HEK293 (cell line): ENCODE results near the gene BCAS3.

ENCODE experiments used
- IKZF3 ChIP-seq: fragments of 450-650 bp; IDR thresholded peaks from 2 replicates; pipeline ENCODE4 v1.5.0; 2018; ENCODE audit warnings: missing biosample characterization, mild to moderate bottlenecking, missing genetic modification characterization, moderate library complexity
- REPIN1 ChIP-seq: fragments of 450-650 bp; formaldehyde crosslinking; IDR thresholded peaks from 2 replicates; pipeline ENCODE4 v1.5.1; 2017; ENCODE audit warnings: missing biosample characterization, missing genetic modification characterization, low read depth
- TCF7L2 ChIP-seq: IDR thresholded peaks from 2 replicates; pipeline ENCODE4 v1.6.1; 2011; ENCODE audit warnings: low read depth, mild to moderate bottlenecking, inconsistent platforms, low read length, moderate library complexity, borderline replicate concordance
- ZNF174 ChIP-seq: fragments of 450-650 bp; formaldehyde crosslinking; IDR thresholded peaks from 2 replicates; pipeline ENCODE4 v1.5.0; 2017; ENCODE audit warnings: missing biosample characterization, mild to moderate bottlenecking, missing genetic modification characterization
- ZNF2 ChIP-seq: fragments of 450-650 bp; formaldehyde crosslinking; IDR thresholded peaks from 2 replicates; pipeline ENCODE4 v1.5.1; 2016; ENCODE audit warnings: missing biosample characterization, missing genetic modification characterization
- ZNF239 ChIP-seq: fragments of 450-650 bp; formaldehyde crosslinking; IDR thresholded peaks from 2 replicates; pipeline ENCODE4 v1.5.1; 2016; ENCODE audit warnings: missing biosample characterization, missing genetic modification characterization
- ZNF311 ChIP-seq: fragments of 450-650 bp; formaldehyde crosslinking; IDR thresholded peaks from 2 replicates; pipeline ENCODE4 v1.5.1; 2017; ENCODE audit warnings: missing biosample characterization, missing genetic modification characterization, borderline replicate concordance
- ZNF623 ChIP-seq: fragments of 450-650 bp; formaldehyde crosslinking; IDR thresholded peaks from 2 replicates; pipeline ENCODE4 v1.5.1; 2016; ENCODE audit warnings: missing biosample characterization, missing genetic modification characterization
- TF ChIP-seq, protein P1 (sequence below): fragments of 450-650 bp; formaldehyde crosslinking; IDR thresholded peaks from 2 replicates; pipeline ENCODE4 v1.5.1; 2016; ENCODE audit warnings: missing biosample characterization, missing genetic modification characterization
- TF ChIP-seq, protein P2 (sequence below): fragments of 450-650 bp; formaldehyde crosslinking; IDR thresholded peaks from 2 replicates; pipeline ENCODE4 v1.5.1; 2016; ENCODE audit warnings: missing biosample characterization, missing genetic modification characterization
- TF ChIP-seq, protein P3 (sequence below): fragments of 450-650 bp; formaldehyde crosslinking; conservative IDR thresholded peaks from 2 replicates; pipeline ENCODE4 v1.5.1; 2016; ENCODE audit warnings: low read depth, missing biosample characterization, missing genetic modification characterization
- TF ChIP-seq, protein P4 (sequence below): fragments of 450-650 bp; formaldehyde crosslinking; IDR thresholded peaks from 2 replicates; pipeline ENCODE4; 2016; ENCODE audit warnings: missing biosample characterization, missing genetic modification characterization
- TF ChIP-seq, protein P5 (sequence below): fragments of 450-650 bp; formaldehyde crosslinking; IDR thresholded peaks from 2 replicates; pipeline ENCODE4 v1.5.1; 2016; ENCODE audit warnings: missing biosample characterization, missing genetic modification characterization
- TF ChIP-seq, protein P6 (sequence below): fragments of 450-650 bp; formaldehyde crosslinking; IDR thresholded peaks from 2 replicates; pipeline ENCODE4 v1.5.1; 2016; ENCODE audit warnings: missing biosample characterization, missing genetic modification characterization, low read depth

DNA sequence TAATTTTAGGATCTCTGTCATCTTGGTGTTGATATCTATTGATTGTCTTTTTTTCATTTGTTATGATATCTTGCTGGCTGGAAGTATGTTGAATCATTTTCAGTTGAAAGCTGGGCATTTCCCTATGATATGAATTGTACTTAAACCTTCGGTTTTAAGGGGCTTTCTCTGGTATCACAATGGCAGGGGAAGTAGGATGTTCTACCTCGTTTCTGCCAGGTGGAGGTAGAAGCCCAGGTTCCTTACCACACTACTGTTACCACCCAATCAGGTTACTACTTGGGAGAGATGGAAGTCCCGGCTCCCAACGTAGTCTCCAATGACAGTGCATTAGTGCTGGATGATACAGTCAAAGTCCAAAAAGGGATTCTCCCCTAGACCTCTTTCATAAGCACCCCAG lies 440.3 kb downstream of the BCAS3 start:
- TF ChIP-seq REPIN1 (tag by site-specific recombination) (no peak), TCF7L2 (no peak), IKZF3 (no peak), ZNF2 (tag by site-specific recombination) (no peak), ZNF623 (tag by site-specific recombination) (no peak), ZNF311 (no peak), ZNF239 (tag by site-specific recombination) (no peak), ZNF174 (no peak)
- TF ChIP-seq, protein P1, sequence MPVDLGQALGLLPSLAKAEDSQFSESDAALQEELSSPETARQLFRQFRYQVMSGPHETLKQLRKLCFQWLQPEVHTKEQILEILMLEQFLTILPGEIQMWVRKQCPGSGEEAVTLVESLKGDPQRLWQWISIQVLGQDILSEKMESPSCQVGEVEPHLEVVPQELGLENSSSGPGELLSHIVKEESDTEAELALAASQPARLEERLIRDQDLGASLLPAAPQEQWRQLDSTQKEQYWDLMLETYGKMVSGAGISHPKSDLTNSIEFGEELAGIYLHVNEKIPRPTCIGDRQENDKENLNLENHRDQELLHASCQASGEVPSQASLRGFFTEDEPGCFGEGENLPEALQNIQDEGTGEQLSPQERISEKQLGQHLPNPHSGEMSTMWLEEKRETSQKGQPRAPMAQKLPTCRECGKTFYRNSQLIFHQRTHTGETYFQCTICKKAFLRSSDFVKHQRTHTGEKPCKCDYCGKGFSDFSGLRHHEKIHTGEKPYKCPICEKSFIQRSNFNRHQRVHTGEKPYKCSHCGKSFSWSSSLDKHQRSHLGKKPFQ = no peak
- TF ChIP-seq, protein P2, sequence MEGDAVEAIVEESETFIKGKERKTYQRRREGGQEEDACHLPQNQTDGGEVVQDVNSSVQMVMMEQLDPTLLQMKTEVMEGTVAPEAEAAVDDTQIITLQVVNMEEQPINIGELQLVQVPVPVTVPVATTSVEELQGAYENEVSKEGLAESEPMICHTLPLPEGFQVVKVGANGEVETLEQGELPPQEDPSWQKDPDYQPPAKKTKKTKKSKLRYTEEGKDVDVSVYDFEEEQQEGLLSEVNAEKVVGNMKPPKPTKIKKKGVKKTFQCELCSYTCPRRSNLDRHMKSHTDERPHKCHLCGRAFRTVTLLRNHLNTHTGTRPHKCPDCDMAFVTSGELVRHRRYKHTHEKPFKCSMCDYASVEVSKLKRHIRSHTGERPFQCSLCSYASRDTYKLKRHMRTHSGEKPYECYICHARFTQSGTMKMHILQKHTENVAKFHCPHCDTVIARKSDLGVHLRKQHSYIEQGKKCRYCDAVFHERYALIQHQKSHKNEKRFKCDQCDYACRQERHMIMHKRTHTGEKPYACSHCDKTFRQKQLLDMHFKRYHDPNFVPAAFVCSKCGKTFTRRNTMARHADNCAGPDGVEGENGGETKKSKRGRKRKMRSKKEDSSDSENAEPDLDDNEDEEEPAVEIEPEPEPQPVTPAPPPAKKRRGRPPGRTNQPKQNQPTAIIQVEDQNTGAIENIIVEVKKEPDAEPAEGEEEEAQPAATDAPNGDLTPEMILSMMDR (tag by site-specific recombination) = no peak
- TF ChIP-seq, protein P3, sequence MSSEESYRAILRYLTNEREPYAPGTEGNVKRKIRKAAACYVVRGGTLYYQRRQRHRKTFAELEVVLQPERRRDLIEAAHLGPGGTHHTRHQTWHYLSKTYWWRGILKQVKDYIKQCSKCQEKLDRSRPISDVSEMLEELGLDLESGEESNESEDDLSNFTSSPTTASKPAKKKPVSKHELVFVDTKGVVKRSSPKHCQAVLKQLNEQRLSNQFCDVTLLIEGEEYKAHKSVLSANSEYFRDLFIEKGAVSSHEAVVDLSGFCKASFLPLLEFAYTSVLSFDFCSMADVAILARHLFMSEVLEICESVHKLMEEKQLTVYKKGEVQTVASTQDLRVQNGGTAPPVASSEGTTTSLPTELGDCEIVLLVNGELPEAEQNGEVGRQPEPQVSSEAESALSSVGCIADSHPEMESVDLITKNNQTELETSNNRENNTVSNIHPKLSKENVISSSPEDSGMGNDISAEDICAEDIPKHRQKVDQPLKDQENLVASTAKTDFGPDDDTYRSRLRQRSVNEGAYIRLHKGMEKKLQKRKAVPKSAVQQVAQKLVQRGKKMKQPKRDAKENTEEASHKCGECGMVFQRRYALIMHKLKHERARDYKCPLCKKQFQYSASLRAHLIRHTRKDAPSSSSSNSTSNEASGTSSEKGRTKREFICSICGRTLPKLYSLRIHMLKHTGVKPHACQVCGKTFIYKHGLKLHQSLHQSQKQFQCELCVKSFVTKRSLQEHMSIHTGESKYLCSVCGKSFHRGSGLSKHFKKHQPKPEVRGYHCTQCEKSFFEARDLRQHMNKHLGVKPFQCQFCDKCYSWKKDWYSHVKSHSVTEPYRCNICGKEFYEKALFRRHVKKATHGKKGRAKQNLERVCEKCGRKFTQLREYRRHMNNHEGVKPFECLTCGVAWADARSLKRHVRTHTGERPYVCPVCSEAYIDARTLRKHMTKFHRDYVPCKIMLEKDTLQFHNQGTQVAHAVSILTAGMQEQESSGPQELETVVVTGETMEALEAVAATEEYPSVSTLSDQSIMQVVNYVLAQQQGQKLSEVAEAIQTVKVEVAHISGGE = no peak
- TF ChIP-seq, protein P4, sequence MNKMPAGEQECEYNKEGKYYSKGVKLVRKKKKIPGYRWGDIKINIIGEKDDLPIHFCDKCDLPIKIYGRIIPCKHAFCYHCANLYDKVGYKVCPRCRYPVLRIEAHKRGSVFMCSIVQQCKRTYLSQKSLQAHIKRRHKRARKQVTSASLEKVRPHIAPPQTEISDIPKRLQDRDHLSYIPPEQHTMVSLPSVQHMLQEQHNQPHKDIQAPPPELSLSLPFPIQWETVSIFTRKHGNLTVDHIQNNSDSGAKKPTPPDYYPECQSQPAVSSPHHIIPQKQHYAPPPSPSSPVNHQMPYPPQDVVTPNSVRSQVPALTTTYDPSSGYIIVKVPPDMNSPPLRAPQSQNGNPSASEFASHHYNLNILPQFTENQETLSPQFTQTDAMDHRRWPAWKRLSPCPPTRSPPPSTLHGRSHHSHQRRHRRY (tag by site-specific recombination) = no peak
- TF ChIP-seq, protein P5, sequence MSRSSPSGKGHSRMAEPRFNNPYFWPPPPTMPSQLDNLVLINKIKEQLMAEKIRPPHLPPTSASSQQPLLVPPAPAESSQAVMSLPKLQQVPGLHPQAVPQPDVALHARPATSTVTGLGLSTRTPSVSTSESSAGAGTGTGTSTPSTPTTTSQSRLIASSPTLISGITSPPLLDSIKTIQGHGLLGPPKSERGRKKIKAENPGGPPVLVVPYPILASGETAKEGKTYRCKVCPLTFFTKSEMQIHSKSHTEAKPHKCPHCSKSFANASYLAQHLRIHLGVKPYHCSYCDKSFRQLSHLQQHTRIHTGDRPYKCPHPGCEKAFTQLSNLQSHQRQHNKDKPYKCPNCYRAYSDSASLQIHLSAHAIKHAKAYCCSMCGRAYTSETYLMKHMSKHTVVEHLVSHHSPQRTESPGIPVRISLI (tag by site-specific recombination) = no peak
- TF ChIP-seq, protein P6, sequence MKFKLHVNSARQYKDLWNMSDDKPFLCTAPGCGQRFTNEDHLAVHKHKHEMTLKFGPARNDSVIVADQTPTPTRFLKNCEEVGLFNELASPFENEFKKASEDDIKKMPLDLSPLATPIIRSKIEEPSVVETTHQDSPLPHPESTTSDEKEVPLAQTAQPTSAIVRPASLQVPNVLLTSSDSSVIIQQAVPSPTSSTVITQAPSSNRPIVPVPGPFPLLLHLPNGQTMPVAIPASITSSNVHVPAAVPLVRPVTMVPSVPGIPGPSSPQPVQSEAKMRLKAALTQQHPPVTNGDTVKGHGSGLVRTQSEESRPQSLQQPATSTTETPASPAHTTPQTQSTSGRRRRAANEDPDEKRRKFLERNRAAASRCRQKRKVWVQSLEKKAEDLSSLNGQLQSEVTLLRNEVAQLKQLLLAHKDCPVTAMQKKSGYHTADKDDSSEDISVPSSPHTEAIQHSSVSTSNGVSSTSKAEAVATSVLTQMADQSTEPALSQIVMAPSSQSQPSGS (tag by site-specific recombination) = no peak
